Activated CD4-positive, alpha-beta memory T cell treated with anti-CD3 and anti-CD28 coated beads, Interleukin-2, amount 10 ng/mL, durations not matched to agents 7 days and 5 days (primary cell): ENCODE results near the gene SERPINA12. TPM values are rescaled to one million over a fixed set of nuclear protein-coding genes. Genes with fewer than 3 reads are reported as not detected.

ENCODE experiments used
- CTCF ChIA-PET: fragments of 350-600 bp; sonication (Branson Sonifier 250); formaldehyde crosslinking; loops from one replicate; lab custom pipeline; 2021; ENCODE audit warnings: antibody characterized with exemption, inconsistent platforms; lab: Charles Lee
- POLR2A ChIA-PET: fragments of 350-600 bp; sonication (Branson Sonifier 250); formaldehyde crosslinking; loops from one replicate; lab custom pipeline; 2021; ENCODE audit warnings: antibody characterized with exemption; lab: Charles Lee
- DNase-seq: peaks from one replicate; pipeline ENCODE4 v3.0.0-alpha.2; 2020
- H3K27ac Mint-ChIP-seq: one replicate; pipeline ENCODE4 v1.8.0; 2021; ENCODE audit warnings: mild to moderate bottlenecking, mixed read lengths
- H3K27me3 Mint-ChIP-seq: one replicate; pipeline ENCODE4 v1.8.0; 2021; ENCODE audit warnings: mixed read lengths
- H3K36me3 Mint-ChIP-seq: one replicate; pipeline ENCODE4 v1.8.0; 2021; ENCODE audit warnings: low read depth, mixed read lengths
- H3K4me1 Mint-ChIP-seq: one replicate; pipeline ENCODE4 v1.8.0; 2021; ENCODE audit warnings: mixed read lengths
- H3K4me3 Mint-ChIP-seq: one replicate; pipeline ENCODE4 v1.8.0; 2021; ENCODE audit warnings: mild to moderate bottlenecking, mixed read lengths
- H3K9me3 Mint-ChIP-seq: one replicate; pipeline ENCODE4 v1.8.0; 2021; ENCODE audit warnings: mixed read lengths
- total RNA-seq, 2 experiments: library from RNA; stranded (reverse); gene quantifications; one replicate each; pipeline ENCODE4 v1.2.3, GENCODE V29; 2021

The SERPINA12 gene
- total RNA-seq, 2 experiments from 2014 or later: not detected

- Mint-ChIP-seq H3K27ac (no peak overlapping the region), H3K36me3 (no peaks in the 10 kb centered on the region), H3K27me3 (peaks cover 5% of the 10 kb centered on the region), H3K9me3 (peaks cover 9% of the 10 kb centered on the region), H3K4me3 (no peak overlapping the region), H3K4me1 (no peaks in the 10 kb centered on the region)
- CTCF ChIA-PET: interaction anchor here (0.9 kb wide), 1 partner anchor 47 kb away, joined by 3 read pairs; no protein-coding TSS in a partner anchor
- POLR2A ChIA-PET: no interaction called here
- no peak for DNase-seq
These were observed 28.5 kb downstream of the SERPINA12 start for GRCh38 chr14:94480809-94481208.

- CTCF ChIA-PET: interaction anchor here (1.7 kb wide), 1 partner anchor 8 kb away, joined by 10 read pairs; no protein-coding TSS in a partner anchor
- POLR2A ChIA-PET: no interaction called here
- Mint-ChIP-seq H3K27ac (no peak overlapping the region), H3K4me3 (no peak overlapping the region), H3K9me3 (peaks cover 9% of the 10 kb centered on the region), H3K36me3 (no peaks in the 10 kb centered on the region), H3K27me3 (peaks cover 5% of the 10 kb centered on the region), H3K4me1 (no peaks in the 10 kb centered on the region)
- DNase-seq: no peak
These were observed 30.8 kb downstream of the SERPINA12 start for GRCh38 chr14:94478420-94478819.

- DNase-seq: no peak
- CTCF ChIA-PET: no interaction called here
- Mint-ChIP-seq H3K36me3 (no peaks in the 10 kb centered on the region), H3K9me3 (peaks cover 9% of the 10 kb centered on the region), H3K4me3 (no peak within 1 kb of the TSS), H3K27ac (no peak within 1 kb of the TSS), H3K4me1 (no peaks in the 10 kb centered on the region), H3K27me3 (peaks cover 5% of the 10 kb centered on the region)
- POLR2A ChIA-PET: no interaction called here
These were observed 33.2 kb downstream of the SERPINA12 start, which contains the start of gene SERPINA9 for GRCh38 chr14:94476023-94476422. Gene SERPINA9 (minus strand): TSS chr14:94476197. CDS start chr14:94469840, 6,357 bp downstream.

- no peak for DNase-seq
- Mint-ChIP-seq H3K27me3 (peaks cover 5% of the 10 kb centered on the region), H3K9me3 (peaks cover 9% of the 10 kb centered on the region), H3K27ac (no peak overlapping the region), H3K36me3 (no peaks in the 10 kb centered on the region), H3K4me1 (no peaks in the 10 kb centered on the region), H3K4me3 (no peak overlapping the region)
- ChIA-PET CTCF (interaction anchor here (1.4 kb wide), 1 partner anchor 10 kb away, joined by 3 read pairs; no protein-coding TSS in a partner anchor), POLR2A (no interaction called here)
These were observed 34.7 kb downstream of the SERPINA12 start for GRCh38 chr14:94474581-94475031.

GRCh38 chr14:94473666-94474410 lies 35.4 kb downstream of the SERPINA12 start:
- H3K36me3 Mint-ChIP-seq: no peaks in the 10 kb centered on the region
- ChIA-PET CTCF (interaction anchor here (0.7 to 1.4 kb wide), 2 partner anchors 11 to 13 kb away, joined by 3 read pairs; no protein-coding TSS in a partner anchor), POLR2A (no interaction called here)
- H3K4me3 Mint-ChIP-seq: no peak overlapping the region
- peaks cover 5% of the 10 kb centered on the region for H3K27me3 Mint-ChIP-seq
- peaks cover 6% of the 10 kb centered on the region for H3K9me3 Mint-ChIP-seq
- no peak for DNase-seq
- H3K4me1 Mint-ChIP-seq: no peaks in the 10 kb centered on the region
- H3K27ac Mint-ChIP-seq: no peak overlapping the region

GRCh38 chr14:94472842-94473241 lies 36.4 kb downstream of the SERPINA12 start:
- Mint-ChIP-seq H3K27ac (no peak overlapping the region), H3K27me3 (peaks cover 4% of the 10 kb centered on the region), H3K4me3 (no peak overlapping the region), H3K9me3 (peaks cover under 1% of the 10 kb centered on the region), H3K36me3 (no peaks in the 10 kb centered on the region), H3K4me1 (no peaks in the 10 kb centered on the region)
- POLR2A ChIA-PET: no interaction called here
- DNase-seq: no peak
- CTCF ChIA-PET: no interaction called here

GRCh38 chr14:94471045-94471444 lies 38.2 kb downstream of the SERPINA12 start:
- Mint-ChIP-seq H3K9me3 (no peaks in the 10 kb centered on the region), H3K36me3 (no peaks in the 10 kb centered on the region), H3K4me3 (no peak overlapping the region), H3K27ac (no peak overlapping the region), H3K4me1 (no peaks in the 10 kb centered on the region), H3K27me3 (peaks cover 6% of the 10 kb centered on the region)
- no peak for DNase-seq
- ChIA-PET CTCF (no interaction called here), POLR2A (no interaction called here)

- peaks cover 9% of the 10 kb centered on the region for H3K27me3 Mint-ChIP-seq
- no peaks in the 10 kb centered on the region for H3K36me3 Mint-ChIP-seq
- ChIA-PET POLR2A (no interaction called here), CTCF (no interaction called here)
- DNase-seq: no peak
- H3K27ac Mint-ChIP-seq: no peak overlapping the region
- no peaks in the 10 kb centered on the region for H3K9me3 Mint-ChIP-seq
- no peak overlapping the region for H3K4me3 Mint-ChIP-seq
- H3K4me1 Mint-ChIP-seq: no peaks in the 10 kb centered on the region
These were observed 39.0 kb downstream of the SERPINA12 start for GRCh38 chr14:94470311-94470710.

GRCh38 chr14:94469261-94469660 lies 40.0 kb downstream of the SERPINA12 start:
- no peaks in the 10 kb centered on the region for H3K4me1 Mint-ChIP-seq
- H3K4me3 Mint-ChIP-seq: no peak overlapping the region
- CTCF ChIA-PET: no interaction called here
- peaks cover 9% of the 10 kb centered on the region for H3K27me3 Mint-ChIP-seq
- POLR2A ChIA-PET: no interaction called here
- no peak for DNase-seq
- no peaks in the 10 kb centered on the region for H3K36me3 Mint-ChIP-seq
- peaks cover 2% of the 10 kb centered on the region for H3K9me3 Mint-ChIP-seq
- no peak overlapping the region for H3K27ac Mint-ChIP-seq

- ChIA-PET CTCF (no interaction called here), POLR2A (no interaction called here)
- H3K4me1 Mint-ChIP-seq: no peaks in the 10 kb centered on the region
- DNase-seq: no peak
- H3K27ac Mint-ChIP-seq: no peak overlapping the region
- H3K4me3 Mint-ChIP-seq: no peak overlapping the region
- H3K9me3 Mint-ChIP-seq: peaks cover 2% of the 10 kb centered on the region
- no peaks in the 10 kb centered on the region for H3K36me3 Mint-ChIP-seq
- peaks cover 9% of the 10 kb centered on the region for H3K27me3 Mint-ChIP-seq
These were observed 41.3 kb downstream of the SERPINA12 start for GRCh38 chr14:94467728-94468520.

- ChIA-PET CTCF (interaction anchor here (0.9 kb wide), 1 partner anchor 19 kb away, joined by 3 read pairs; no protein-coding TSS in a partner anchor), POLR2A (no interaction called here)
- H3K9me3 Mint-ChIP-seq: peaks cover 2% of the 10 kb centered on the region
- no peak for DNase-seq
- H3K4me1 Mint-ChIP-seq: no peaks in the 10 kb centered on the region
- H3K27me3 Mint-ChIP-seq: peaks cover 9% of the 10 kb centered on the region
- no peak overlapping the region for H3K27ac Mint-ChIP-seq
- no peaks in the 10 kb centered on the region for H3K36me3 Mint-ChIP-seq
- H3K4me3 Mint-ChIP-seq: no peak overlapping the region
These were observed 42.4 kb downstream of the SERPINA12 start for GRCh38 chr14:94466706-94467370.

GRCh38 chr14:94465042-94465441 lies 44.2 kb downstream of the SERPINA12 start:
- ChIA-PET POLR2A (no interaction called here), CTCF (no interaction called here)
- Mint-ChIP-seq H3K9me3 (peaks cover 2% of the 10 kb centered on the region), H3K27ac (no peak overlapping the region), H3K27me3 (peaks cover 9% of the 10 kb centered on the region), H3K36me3 (no peaks in the 10 kb centered on the region), H3K4me3 (no peak overlapping the region), H3K4me1 (peaks cover 3% of the 10 kb centered on the region)
- DNase-seq: no peak

- H3K27me3 Mint-ChIP-seq: peaks cover 9% of the 10 kb centered on the region
- no peak for DNase-seq
These were observed 45.0 kb downstream of the SERPINA12 start for GRCh38 chr14:94464290-94464689.

More at GRCh38 chr14:94464290-94464689, 45.0 kb downstream of the SERPINA12 start:
- no peaks in the 10 kb centered on the region for H3K36me3 Mint-ChIP-seq
- H3K4me3 Mint-ChIP-seq: no peak overlapping the region
- H3K27ac Mint-ChIP-seq: no peak overlapping the region
- CTCF ChIA-PET: no interaction called here
- H3K9me3 Mint-ChIP-seq: peaks cover 2% of the 10 kb centered on the region
- POLR2A ChIA-PET: no interaction called here
- H3K4me1 Mint-ChIP-seq: peaks cover 3% of the 10 kb centered on the region
